TTC549 (cell line): ENCODE results near the gene SUV39H1.

Experiments
- FAIRE-seq: peaks from 2 replicates; lab custom pipeline; 2012; peaks lifted over from hg19 to GRCh38; lab: Jason Lieb, UNC

SUV39H1 gene

DNA sequence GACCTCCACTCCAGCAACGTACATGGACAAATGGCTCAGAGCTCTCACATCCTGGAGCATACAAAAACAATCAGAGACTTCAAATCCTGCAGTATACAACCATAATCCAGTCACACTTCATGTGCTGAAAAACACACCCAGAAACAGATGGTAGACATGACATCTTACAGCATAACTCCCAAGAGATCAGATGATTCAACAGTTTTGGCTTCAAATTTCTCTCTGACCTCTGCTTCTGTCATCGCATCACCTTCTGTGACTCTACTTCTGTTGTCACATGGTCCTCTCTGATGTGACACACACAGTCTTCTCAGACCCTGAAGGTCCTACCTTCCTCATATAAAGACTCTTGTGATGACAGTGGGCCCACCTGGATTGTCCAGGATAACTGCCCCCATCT is 18.5 kb downstream of the SUV39H1 start:
- FAIRE-seq = no peak

DNA sequence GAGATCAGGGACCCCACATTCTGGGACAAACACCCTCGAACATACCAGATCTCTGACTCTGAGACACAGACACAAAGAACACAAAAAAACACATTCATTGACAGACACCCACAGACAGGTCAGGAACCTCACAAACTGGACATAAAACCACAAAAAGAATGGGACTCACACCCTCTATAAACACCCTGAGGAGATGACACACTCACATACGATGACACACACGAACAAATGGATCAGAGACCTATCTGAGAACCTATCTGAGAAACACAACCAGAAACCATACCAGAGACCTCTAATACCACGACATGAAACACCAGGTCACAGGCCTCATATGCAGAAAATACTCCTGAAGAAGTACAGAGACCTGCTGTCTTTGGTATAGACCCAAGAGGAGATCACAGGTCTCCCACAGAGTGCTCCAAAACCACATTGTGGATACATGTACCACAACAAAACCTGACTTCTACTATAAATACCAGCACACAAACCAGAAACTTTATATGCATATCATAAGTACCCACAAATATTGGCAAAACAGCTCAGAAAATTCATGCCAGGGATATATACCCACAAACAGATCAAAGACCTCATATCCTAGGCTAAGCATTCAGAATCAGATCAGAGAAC is 19.5 kb downstream of the SUV39H1 start:
- FAIRE-seq = no peak

DNA sequence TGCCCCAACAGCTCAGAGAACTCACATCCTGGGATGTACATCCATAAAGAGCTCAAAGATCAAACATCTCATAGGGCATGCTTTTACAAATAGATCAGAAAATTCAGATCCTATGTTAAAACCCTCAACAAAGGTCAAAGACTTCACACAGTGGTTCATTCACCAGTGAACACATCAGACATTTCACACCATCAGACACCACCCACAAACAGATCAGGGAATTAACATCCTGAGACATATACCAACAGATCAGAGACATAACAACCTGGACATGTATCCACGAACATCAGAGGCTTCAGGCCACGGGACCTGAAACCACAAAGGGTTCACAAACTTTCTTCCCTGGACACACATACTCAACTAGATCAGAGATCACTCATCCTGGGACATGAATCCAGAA is 23.4 kb downstream of the SUV39H1 start:
- FAIRE-seq = no peak

- FAIRE-seq = no peak
These were observed 24.2 kb downstream of the SUV39H1 start for GRCh38 chrX:48720577-48721250.

DNA sequence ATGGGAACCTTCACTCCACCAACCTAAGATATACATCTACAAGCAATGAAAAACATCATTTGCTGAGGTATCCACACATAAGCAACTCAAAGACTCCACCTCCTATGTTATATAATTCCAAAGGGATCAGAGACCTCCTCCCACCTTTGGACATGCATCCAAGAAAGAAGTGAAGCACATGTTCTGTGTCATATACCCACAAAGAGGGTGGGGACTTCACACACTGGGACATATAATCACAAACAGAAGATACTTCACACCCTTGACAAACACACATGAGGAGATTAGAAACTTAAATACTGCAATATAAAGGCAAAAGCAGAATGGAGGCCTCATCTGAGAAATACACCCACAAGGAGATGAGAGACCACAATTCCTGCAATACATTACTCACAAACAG is 25.4 kb downstream of the SUV39H1 start:
- no peak for FAIRE-seq

- FAIRE-seq = no peak
These were observed 30.1 kb downstream of the SUV39H1 start for GRCh38 chrX:48726596-48726995.

DNA sequence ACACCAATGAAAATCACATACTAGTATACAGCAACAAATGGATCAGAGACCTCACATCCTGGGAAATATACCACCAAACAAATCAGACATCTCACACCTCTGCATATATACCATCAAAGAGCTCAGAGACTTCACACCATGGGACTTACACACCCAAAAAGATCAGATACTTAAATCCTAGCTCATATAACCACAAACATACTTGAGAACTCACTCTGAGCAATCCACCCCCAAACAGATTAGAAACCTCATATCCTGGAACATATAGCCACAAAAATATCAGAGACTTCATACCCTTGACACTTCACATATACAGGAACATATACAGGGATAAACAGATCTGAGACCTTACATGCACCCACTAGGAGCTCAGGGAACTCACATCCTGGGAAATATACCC is 32.1 kb downstream of the SUV39H1 start:
- FAIRE-seq = no peak

DNA sequence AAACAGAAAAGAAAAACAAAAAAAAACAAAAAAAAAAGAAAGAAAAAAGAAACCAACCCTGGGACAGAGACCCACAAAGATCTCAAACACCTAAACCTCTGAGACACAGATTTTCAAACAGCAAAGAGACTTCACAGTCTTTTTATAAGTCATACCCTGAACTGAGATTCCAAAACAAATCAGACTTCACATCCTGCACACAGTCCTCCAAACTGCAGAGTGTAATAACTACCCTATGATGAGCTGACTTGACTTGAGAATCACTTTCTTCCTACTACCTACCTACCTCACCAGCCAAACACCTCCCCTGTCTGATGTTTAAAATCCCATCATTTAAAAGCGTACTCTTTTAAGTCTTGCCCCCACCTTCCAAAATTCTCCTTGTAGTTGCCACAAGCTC is 39.8 kb downstream of the SUV39H1 start:
- no peak for FAIRE-seq

- FAIRE-seq = no peak
These were observed 40.3 kb downstream of the SUV39H1 start for GRCh38 chrX:48736878-48737212.

DNA sequence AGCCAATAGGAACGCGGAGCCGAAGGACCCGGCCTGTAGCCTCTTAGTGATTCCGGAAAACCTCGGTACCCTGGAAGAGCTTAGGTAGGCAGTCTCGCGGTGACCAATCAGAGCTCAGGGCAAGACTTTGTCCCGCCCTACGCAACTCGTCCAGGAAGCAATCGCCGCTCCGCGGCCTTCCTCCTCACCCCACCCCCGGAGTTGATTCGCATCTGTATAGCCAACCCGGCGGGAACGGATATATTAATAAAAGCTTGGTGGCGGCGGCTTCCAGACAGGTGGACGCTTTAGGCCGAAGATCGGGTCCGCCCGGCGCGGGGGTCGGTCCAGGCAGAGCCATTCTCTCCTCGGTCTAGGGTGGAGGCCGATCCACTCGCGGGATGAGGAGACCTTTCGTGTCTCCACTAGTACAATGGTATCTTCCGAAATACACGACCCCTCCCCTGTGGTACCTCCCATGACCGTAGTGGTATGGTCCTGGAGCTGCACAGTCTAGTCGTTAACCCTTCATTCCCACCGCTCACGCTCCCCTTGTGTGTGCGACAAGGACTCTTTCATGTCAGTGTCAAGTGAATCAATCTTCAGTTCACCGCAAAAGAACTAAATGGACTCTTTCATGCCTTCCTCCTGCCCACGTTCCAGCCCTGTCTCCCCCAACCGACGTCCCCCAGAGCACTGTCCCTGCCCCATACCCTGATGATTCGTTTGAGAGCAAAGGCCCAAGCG is 40.8 kb downstream of the SUV39H1 start:
- FAIRE-seq = peak; percentile 65

DNA sequence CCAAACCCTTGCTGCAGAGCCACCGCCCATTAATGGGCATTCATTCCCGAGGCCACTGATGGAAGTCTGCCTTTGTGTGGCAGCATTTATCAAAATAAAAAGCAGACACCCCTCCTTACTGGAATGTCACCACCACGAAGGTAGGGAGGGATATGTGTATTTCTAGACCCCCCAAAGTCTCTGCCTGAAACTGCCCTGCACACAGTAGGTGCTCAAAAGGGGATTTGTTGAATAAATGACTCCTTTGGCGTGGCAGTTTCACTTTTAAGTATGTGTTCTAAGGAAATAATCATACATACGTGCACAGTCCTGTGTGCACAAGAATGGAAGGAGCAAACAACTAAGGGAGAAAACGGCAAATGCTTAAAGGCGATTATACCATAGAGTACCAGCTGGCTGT is 41.4 kb downstream of the SUV39H1 start:
- FAIRE-seq = no peak

DNA sequence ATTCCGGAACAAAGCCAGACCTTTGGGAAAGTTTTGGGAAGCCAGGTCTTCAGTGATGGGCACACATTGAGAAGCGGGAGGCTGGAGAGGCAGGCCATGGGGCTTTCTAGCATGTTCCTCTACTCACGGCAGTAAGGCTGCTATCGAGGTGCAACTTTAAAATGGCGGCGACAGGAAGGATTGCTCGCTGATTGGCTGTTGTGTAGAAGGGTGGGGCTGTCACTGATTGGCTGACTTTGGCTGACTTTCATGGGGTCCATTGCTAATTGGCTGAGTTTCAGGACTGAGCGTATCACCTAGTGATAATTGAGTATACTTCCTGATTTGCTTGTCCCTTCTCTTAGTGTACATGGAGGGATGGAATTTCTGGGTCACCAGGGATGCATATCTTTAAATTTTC is 45.3 kb downstream of the SUV39H1 start:
- no peak for FAIRE-seq

DNA sequence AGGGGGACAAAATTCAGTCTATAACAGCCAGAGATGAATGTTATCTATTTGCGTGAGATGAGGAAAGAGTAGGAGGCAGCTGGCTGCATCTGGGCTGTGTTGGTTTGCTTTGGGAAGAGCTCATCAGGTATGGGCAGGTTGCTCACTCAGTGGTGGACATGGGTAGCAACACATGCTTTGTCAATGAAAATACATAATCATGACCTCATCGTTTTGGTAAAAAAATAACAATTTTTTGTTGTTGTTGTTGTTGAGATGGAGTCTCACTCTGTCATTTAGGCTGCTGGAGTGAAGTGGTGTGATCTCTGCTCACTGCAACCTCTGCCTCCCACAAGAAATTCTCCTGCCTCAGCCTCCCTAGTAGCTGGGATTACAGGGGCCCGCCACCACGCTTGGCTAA is 48.7 kb downstream of the SUV39H1 start:
- FAIRE-seq = no peak

DNA sequence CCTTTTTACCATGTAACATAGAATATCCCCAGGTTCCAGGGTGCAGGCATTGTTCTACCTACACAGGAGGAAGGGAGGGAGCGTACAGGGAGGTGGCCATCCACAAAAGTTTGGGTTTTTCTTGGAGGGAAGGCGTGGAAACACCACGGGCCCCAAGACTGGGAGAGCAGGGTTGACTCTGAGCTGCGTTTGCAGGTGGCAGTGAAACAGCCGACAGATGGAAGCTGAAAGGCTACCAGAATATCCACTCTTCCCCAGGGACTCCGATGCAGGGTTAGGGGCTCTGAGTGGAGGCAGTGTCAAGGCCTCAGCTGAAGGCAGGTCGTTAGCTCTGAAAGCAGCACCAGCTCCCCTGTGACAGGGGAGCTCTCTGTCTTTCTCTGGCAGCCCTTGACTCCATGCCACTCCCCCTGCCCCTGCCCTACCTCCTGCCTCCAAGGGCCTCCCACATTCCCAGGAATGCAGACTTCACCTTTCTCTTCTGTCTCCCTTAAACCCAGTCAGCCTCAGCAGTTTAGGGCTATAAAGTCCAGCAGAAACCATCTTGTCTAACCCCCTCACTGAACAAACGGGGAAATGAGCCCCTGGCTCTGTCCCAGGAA is 51.0 kb downstream of the SUV39H1 start:
- FAIRE-seq = no peak

GRCh38 chrX:48749182-48749581 is 52.6 kb downstream of the SUV39H1 start:
- no peak for FAIRE-seq

GRCh38 chrX:48751343-48751742 is 54.8 kb downstream of the SUV39H1 start:
- FAIRE-seq = no peak

- no peak for FAIRE-seq
These were observed 56.0 kb downstream of the SUV39H1 start for GRCh38 chrX:48752498-48752897.

DNA sequence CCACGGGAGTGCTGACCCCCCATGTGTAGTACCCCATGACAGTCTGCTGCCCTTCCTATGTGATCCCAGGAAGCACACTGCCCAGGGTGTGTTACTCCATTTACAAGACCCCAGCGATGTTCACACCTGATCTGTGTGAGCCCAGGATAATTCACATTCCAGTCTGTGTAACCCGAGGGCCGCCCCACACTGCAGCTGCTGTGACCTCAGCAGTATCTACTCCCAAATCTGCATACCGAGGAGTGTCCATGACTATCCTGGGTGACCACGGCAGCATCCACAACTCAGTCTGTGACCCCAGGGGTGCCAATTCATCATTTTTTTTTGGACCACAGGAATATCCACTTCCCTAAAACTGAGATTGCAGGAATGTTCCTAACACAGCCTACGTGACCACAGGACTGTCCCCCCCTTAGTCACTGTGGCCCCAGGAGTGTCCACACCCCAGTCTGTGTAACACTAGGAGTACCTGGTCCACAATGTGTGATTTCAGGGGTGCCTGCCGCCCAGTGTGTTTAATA is 57.2 kb downstream of the SUV39H1 start:
- FAIRE-seq = no peak

- FAIRE-seq = no peak
These were observed 57.7 kb downstream of the SUV39H1 start for GRCh38 chrX:48754238-48754637.
